Muscle layer of duodenum (tissue), 2 donors: Measurements from ENCODE around the gene C1QL4.

Source experiments
- H3K27ac ChIP-seq: one replicate; pipeline ENCODE4 v1.7.0; 2013; ENCODE audit warnings: mild to moderate bottlenecking, low read length
- H3K27me3 ChIP-seq: one replicate; pipeline ENCODE4 v1.7.0; 2013; ENCODE audit warnings: low read depth, mild to moderate bottlenecking, control low read depth, low read length
- H3K36me3 ChIP-seq, 2 donors: one replicate each; pipeline ENCODE4 v1.7.0; 2013; ENCODE audit warnings: low read length in 2 of 2, control low read depth in 1 of 2, mild to moderate bottlenecking in 1 of 2; ENCODE audit not compliant: insufficient read depth in 2 of 2, control insufficient read depth in 1 of 2
- H3K4me1 ChIP-seq, 2 donors: one replicate each; pipeline ENCODE4 v1.7.0; 2013; ENCODE audit warnings: low read length in 2 of 2, mild to moderate bottlenecking in 2 of 2, control low read depth in 1 of 2, moderate library complexity in 1 of 2; ENCODE audit not compliant: insufficient read depth in 2 of 2, control insufficient read depth in 1 of 2
- H3K4me3 ChIP-seq, 2 donors: one replicate each; pipeline ENCODE4 v1.7.0; 2013; ENCODE audit warnings: low read length in 2 of 2, low read depth in 1 of 2, mild to moderate bottlenecking in 1 of 2
- H3K9me3 ChIP-seq, 2 donors: one replicate each; pipeline ENCODE4 v1.7.0; 2013; ENCODE audit warnings: low read length in 2 of 2, control low read depth in 1 of 2, mild to moderate bottlenecking in 1 of 2; ENCODE audit not compliant: control insufficient read depth in 1 of 2
- donor health status: healthy.

The C1QL4 gene

DNA sequence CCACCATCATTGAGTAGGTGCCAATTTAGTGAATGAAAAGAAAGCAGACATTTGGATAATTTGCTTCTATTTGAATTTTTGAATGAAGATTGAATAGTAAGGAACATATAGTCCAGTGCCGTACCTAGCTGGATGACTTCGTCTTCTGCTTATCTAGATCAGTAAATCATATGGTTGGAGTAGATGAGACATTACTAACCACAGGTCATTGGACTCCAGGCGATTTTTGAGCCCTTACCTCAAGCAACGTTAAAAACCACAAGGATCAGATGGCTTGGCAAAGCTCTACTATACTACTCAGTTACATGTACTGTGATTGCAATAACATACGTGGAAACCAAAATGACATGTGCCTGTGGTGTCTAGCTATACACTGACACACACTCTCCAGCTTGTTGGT, 28.6 kb upstream of the C1QL4 start:
- Histone ChIP-seq H3K4me1 (peaks cover 4 to 6% of the 10 kb centered on the region in 2 donors), H3K36me3 (peaks cover 0 to 4% of the 10 kb centered on the region in 2 donors), H3K27me3 (no peaks in the 10 kb centered on the region), H3K9me3 (no peaks in the 10 kb centered on the region), H3K27ac (no peak overlapping the region), H3K4me3 (no peak overlapping the region)

DNA sequence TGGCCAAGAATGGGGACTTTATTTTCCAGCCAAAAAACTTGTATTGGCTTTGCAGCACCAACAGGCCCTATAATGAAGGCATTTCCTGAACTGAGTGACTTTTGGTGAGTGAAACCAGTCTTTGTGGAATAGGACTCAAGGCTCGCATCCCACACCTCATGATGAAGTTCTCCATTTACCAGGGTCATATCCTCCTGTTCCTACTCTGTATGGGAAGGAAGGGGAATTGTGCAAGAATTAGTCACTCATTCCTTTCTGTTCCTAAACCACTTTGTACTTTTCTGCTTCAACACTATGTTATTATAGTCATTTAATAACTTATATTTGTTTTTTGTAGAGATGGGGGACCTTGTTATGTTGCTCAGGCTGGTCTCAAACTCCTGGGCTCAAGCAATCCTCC, 28.0 kb upstream of the C1QL4 start:
- Histone ChIP-seq H3K27me3 (no peaks in the 10 kb centered on the region), H3K9me3 (no peaks in the 10 kb centered on the region), H3K36me3 (peaks cover 0 to 4% of the 10 kb centered on the region in 2 donors), H3K27ac (no peak overlapping the region), H3K4me3 (no peak overlapping the region), H3K4me1 (peaks cover 4 to 6% of the 10 kb centered on the region in 2 donors)

DNA sequence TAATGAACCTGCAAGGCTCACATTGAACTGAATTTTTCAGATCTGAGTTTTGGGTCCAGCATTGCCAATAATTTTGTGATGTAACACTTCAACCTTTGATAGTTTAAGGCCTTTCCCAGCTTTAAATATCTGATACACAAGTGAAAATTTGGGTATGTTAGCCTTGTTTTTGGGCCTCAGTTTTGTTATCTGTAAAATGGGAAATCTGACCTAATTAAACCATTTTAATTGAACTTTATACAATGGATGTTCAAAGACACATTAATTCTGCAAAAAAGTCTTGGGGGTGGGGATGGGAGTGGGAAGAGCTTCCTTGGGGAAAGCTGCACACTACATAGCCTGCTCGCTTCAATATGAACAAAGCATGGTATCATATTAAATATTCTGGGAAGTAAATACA, 25.1 kb upstream of the C1QL4 start:
- Histone ChIP-seq H3K36me3 (peaks cover 0 to 4% of the 10 kb centered on the region in 2 donors), H3K27ac (no peak overlapping the region), H3K4me3 (no peak overlapping the region), H3K9me3 (no peaks in the 10 kb centered on the region), H3K27me3 (no peaks in the 10 kb centered on the region), H3K4me1 (no peaks in the 10 kb centered on the region)

DNA sequence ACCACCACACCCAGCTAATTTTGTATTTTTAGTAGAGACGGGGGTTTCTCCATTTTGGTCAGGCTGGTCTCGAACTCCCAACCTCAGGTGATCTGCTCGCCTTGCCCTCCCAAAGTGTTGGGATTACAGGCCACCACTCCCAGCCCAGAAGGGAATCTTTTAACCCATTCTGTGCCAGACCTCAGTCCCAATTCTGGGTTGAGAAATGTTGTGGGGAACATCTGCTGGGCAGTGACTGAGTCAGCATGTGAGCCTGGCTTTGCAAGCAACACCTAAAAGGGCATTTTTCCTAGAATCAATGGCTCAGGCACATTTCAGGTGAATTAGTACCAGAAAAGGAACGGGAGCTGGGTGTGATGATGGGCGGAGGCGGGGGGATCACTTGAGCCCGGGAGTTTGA, 22.7 kb upstream of the C1QL4 start:
- Histone ChIP-seq H3K4me3 (no peak overlapping the region), H3K27ac (no peak overlapping the region), H3K27me3 (no peaks in the 10 kb centered on the region), H3K9me3 (no peaks in the 10 kb centered on the region), H3K4me1 (no peaks in the 10 kb centered on the region), H3K36me3 (no peaks in the 10 kb centered on the region)

DNA sequence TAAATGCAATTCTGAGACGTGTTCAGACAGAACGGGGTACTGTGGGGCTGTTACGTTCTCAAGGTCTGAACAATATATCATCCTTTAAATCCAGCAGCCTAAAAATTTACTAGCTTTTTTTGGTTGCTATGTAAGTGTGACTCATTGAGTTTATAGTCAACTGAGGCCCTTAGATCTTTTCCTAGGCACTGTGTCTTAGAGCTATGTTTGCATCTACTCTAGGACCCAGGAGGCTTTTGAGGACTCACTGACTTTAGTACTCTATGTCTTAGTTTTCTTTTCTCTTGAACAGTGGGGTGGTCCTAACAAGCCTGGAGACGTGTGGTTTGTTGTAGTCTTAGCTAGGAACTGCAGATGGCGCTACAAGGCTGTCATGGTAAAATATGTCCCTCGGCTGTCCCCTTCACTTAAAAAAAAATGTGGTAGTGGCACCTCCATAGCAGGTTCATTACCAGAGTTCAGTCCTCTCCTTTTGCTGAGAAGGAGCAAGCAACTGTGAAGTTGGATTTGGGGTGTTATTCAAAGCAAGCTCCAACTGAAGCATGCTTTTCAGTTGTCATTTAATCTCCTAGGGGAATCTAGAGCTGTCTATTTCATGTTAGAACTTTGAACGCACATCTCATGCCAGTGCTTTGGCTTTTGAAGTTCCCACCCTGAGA, 21.6 kb upstream of the C1QL4 start:
- Histone ChIP-seq H3K27ac (no peak overlapping the region), H3K9me3 (no peaks in the 10 kb centered on the region), H3K36me3 (no peaks in the 10 kb centered on the region), H3K4me1 (no peaks in the 10 kb centered on the region), H3K4me3 (no peak overlapping the region), H3K27me3 (no peaks in the 10 kb centered on the region)

DNA sequence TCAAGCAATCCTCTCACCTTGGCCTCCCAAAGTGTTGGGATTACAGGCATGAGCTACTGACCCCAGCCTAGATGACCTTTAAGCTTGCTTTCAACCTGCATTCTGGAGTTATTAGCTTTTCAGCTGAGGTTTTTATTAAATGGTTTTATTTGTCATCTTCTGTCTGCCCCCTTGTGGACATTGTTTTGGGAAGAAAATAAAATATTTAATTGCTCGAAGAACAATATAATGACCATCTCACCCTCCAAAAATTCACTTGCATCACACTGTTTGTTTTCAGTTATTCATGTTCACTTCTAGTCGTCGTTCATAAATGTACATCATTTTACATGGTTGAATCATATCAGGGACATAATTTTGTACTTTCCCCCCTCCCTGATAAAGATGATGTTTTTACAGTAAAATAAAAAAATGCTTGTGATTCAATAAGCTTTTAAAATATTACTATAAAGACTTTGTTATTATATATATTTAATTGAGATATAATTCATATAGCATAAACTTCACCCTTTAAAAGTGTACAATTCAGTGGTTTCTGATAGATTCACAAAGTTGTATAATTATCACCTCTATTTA, 20.2 kb upstream of the C1QL4 start:
- Histone ChIP-seq H3K9me3 (no peaks in the 10 kb centered on the region), H3K27me3 (no peaks in the 10 kb centered on the region), H3K36me3 (no peaks in the 10 kb centered on the region), H3K27ac (no peak overlapping the region), H3K4me1 (no peaks in the 10 kb centered on the region), H3K4me3 (no peak overlapping the region)

DNA sequence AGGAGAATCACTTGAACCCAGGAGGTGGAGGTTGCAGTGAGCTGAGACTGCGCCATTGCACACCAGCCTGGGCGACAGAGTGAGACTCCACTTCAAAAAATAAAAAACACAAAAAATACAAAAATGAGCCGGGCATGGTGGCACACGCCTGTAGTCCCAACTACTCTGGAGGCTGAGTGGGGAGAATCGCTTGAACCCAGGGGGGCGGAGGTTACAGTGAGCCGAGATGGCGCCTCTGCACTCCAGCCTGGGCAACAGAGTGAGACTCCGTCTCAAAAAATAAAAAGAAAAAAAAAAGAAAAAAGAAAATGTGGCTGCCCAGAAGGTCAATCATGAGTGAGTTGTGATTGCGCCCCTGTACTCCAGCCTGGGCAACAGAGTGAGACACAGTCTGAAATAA, 18.9 kb upstream of the C1QL4 start:
- Histone ChIP-seq H3K27me3 (no peaks in the 10 kb centered on the region), H3K9me3 (no peaks in the 10 kb centered on the region), H3K4me3 (no peak overlapping the region), H3K36me3 (no peaks in the 10 kb centered on the region), H3K4me1 (no peaks in the 10 kb centered on the region), H3K27ac (no peak overlapping the region)

DNA sequence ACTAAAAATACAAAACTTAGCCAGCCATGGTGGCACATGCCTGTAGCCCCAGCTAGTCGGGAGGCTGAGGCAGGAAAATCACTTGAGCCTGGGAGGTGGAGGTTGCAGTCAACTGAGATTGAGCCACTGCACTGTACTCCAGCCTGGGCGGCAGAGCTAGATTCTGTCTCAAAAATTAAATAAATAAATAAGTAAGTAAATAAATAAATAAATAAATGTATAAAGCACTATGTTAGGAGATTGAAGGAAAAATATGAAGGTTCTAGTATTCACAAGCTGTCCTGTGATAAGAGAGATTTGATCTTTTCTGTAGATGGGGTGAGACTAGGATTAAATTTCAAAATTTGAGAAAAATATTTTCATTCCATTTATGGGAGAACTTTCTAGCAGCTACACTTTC, 15.4 kb upstream of the C1QL4 start:
- Histone ChIP-seq H3K27ac (no peak overlapping the region), H3K9me3 (no peaks in the 10 kb centered on the region), H3K27me3 (peaks cover 25% of the 10 kb centered on the region), H3K4me1 (peaks cover 2 to 9% of the 10 kb centered on the region in 2 donors), H3K36me3 (no peaks in the 10 kb centered on the region), H3K4me3 (no peak overlapping the region)

DNA sequence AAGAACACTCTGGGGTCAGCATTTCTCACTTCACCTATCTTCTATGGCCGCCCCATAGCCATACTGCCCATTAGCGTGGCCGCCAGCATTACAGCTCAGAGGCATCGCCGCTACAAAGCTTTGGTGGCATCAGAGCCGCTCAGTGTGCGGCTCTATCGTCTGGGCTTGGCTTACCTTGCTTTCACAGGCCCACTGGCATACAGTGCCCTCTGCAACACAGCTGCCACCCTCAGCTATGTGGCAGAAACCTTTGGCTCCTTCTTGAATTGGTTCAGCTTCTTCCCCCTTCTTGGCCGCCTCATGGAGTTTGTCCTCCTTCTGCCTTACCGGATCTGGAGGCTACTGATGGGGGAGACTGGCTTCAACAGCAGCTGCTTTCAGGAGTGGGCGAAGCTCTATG, 12.3 kb upstream of the C1QL4 start:
- peak overlapping the region in 1 of 2 donors; percentile 31 for H3K4me3 ChIP-seq
- H3K27me3 ChIP-seq, result peaks cover 51% of the 10 kb centered on the region
- no peaks in the 10 kb centered on the region for H3K36me3 ChIP-seq
- no peak overlapping the region for H3K27ac ChIP-seq
- H3K9me3 ChIP-seq, result no peaks in the 10 kb centered on the region
- H3K4me1 ChIP-seq, result peaks cover 11 to 34% of the 10 kb centered on the region in 2 donors

DNA sequence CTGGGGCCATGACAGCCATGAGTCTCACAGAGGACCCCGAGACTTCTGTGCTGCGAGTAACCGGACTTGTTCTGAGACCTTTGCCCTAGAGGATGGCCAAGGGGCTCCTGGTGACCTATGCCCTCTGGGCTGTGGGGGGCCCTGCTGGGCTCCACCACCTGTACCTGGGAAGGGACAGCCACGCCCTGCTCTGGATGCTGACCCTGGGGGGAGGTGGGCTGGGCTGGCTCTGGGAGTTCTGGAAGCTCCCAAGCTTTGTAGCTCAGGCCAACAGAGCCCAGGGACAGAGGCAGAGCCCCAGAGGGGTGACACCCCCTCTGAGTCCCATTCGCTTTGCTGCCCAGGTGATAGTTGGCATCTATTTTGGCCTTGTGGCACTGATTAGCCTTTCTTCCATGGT, 11.8 kb upstream of the C1QL4 start:
- Histone ChIP-seq H3K4me3 (peak overlapping the region in 1 of 2 donors; percentile 52), H3K27ac (no peak overlapping the region), H3K36me3 (no peaks in the 10 kb centered on the region), H3K4me1 (peaks cover 13 to 35% of the 10 kb centered on the region in 2 donors), H3K9me3 (no peaks in the 10 kb centered on the region), H3K27me3 (peaks cover 53% of the 10 kb centered on the region)

DNA sequence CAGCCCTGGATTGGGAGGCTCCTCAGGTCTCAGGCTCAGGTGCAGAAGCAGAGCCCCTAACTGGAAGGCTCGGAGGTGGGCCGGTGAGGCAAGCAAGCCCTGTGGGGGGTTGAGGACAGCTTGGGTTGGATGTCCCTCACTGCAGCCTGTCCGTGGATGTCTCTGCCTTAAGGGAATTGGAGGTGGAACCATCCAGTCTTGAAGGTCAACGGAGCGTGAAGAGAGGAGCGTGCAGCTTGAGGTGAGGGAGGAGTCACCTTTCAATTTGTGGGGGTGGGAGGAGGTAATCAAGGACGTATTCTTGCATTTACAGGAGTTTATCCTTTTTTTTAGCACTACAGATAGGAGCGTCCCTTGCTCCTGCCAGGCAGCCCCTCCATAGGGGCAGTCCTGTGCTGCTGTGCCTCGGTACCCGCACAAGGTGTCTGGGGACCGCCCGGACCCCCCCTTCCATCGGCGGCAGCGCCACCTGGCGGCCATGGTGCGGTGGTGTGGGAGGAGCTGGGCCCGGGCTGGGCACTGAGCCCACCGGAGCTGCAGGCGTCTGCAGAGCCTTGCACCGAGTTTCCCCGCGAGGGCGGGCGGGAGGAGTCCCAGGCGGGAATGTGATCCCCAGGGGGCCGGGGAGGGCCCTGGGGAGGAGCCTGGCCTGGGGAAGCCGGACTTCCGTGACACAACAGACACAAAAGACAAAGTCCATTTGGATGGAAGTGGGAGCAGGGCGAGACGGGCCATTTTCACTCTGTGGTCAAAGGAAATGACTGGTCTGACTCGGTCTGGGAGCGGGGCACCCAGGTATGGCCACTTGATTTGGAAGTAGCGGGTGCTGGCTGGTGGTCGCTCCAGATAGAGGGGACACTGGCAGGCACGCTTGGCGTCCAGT, 10.6 kb upstream of the C1QL4 start:
- H3K27ac ChIP-seq, result no peak overlapping the region
- H3K27me3 ChIP-seq, result peaks cover 63% of the 10 kb centered on the region
- H3K36me3 ChIP-seq, result no peaks in the 10 kb centered on the region
- H3K9me3 ChIP-seq, result no peaks in the 10 kb centered on the region
- H3K4me3 ChIP-seq, result peak overlapping the region; percentile 54 to 62
- peaks cover 20 to 48% of the 10 kb centered on the region in 2 donors for H3K4me1 ChIP-seq
